GM18870 (cell line): ENCODE data around the gene NOS3.

Experiments
- ATAC-seq: cut with Tn5 transposase; IDR thresholded peaks from one replicate; pipeline ENCODE4 v1.9.1; 2021; ENCODE audit warnings: moderate library complexity; ENCODE audit not compliant: unreplicated experiment

Gene NOS3

DNA sequence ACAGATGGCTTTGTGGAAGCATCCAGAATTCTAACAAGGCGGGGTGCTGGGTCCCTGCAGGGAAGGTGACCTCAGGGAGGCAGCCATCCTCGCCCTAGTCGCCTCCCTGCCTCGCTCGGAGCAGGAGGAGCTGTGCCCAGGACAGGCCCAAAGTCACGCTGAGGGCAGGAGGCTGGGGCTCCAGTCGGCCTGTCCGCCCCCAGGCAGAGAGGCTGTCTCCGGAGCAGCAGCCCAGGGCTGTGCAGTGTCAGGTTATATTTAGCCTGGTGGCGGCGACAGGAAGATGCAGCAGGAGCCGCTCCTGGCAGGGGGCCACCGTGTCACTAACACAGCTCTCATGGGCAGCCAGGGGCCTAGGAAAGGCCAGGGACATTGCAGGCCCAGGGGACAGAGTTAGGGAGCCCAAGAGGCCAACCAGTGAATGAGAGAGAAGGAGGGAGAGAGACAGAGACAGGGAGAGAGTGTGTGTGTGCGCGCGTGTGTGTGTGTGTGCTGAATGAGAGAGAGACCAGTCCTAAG is 26.2 kb upstream of the NOS3 start:
- no peak for ATAC-seq

DNA sequence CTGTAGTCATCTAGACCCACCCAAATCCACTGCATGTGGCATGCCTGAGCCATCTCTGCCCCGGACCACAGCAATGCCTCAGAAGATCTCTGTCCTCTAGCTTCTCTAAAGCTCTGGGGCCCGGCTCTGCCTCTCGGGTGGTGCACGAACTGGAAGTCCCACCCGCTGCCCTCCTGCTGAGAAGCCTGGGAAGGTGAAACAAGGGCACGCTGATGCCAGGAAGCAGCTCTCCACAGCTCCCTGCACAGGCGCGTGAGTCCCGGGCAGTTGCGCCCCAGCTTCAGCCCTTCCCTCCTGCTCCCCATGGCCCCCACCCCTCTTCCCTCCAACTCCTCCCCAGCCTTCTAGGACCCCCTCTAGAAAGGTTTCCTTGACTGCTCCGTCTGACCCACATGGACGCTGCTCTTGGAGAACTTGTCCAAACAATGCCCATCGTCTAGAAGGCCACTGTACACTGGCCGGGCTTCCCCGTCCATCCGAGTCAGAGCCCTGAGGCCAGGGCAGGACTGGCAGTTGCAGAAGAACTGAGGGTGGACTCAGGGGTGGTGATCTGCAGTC is 25.5 kb upstream of the NOS3 start:
- ATAC-seq = no peak

GRCh38 chr7:150966002-150966401 is 24.8 kb upstream of the NOS3 start:
- ATAC-seq = no peak

DNA sequence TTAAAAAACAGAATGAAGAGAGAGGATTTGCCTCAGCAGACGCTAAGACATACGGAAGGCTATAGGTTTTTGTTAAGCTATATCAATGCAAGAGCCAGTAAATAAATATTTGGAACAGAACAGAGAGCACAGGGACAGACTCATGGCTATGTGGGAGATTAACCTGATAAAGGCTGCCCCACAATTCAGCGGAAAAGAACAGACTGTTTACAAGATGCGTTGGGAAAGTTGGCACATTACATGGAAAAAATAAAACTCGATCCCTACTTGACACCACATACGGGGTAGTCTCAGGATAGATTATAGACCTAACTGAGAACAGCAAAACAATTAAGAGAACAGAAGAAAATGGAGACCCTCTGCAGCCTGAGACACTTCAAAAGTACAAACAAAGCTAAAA is 23.5 kb upstream of the NOS3 start:
- no peak for ATAC-seq

DNA sequence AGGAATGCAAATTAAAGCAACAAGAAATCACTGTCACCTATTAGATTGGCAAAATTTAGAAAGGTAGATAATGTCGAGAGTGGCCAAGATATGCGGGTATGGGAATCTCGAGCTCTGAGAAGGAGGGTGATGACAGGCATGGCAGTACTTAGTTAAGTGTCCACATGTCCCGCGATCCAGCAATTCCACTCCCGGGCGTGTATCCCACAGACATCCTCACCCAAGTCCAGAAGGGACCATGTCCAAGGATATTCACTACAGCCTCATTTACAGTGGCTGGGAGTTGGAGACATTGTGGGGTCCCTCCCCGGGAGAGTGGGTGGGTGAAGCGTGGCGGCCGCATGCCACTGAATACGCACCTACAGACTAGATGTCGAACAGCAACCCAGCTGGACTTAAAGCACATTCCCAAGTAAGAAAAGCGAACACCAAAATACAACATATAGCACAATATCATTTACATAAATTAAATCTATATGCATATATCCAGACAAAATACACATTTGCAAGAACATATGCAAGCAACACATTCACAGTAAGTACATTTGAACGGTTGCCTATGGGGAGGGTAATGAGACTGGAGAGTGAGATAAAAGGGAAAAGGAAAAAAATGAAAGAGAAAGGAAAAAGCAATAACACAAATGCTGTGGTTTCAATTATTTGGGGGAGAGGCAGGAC is 22.6 kb upstream of the NOS3 start:
- no peak for ATAC-seq

DNA sequence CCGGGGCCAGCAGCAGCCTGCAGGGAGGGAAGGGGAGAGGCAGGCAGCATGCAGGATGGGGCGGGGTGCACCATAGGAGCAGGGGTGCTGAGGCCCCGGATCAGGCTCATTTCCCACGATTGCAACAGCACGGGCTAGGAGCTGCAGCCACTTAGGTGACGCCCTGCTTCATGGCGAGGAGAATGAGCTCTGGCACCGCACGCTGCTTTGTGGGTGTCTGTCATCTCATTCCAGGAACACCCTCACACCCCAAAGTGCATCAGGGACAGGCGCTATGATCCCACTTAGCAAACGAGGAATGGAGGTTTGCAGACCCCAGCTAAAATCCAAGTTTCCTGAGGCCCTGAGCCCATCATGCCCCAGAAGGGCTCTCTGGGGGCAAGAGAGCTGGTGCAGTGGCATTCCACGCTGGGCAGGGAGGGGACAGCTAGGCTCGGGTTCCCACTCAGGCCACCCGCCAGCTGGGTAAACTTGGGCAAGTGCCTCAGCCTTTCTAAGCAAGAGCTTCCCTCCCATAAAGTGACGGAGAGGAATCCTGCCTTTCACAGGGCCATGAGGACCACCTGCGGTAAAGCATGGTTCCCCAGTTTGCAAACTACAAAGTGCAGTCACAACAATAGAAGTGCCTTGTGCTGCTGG is 22.0 kb upstream of the NOS3 start:
- ATAC-seq = no peak

GRCh38 chr7:150969475-150969874 is 21.3 kb upstream of the NOS3 start:
- ATAC-seq = no peak

DNA sequence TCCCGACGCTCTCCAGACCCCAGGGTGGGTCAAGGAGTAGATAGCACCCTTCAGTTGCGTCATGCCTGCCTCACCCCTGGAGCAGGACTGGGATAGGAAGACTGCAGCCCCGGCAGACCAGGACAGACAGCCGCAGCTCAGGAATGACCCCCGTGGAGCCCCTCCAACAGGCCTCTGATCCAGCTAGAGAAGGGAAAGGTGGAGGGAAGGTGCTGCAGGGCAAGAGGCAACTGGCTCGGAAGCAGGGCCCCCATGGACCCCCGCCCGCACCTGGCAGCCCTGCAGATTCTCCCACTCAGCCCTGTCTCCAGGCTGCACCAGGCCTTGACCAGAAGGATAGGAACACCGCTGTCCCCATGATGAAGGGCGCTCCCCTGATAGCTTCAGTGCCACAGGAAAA is 20.4 kb upstream of the NOS3 start:
- no peak for ATAC-seq

DNA sequence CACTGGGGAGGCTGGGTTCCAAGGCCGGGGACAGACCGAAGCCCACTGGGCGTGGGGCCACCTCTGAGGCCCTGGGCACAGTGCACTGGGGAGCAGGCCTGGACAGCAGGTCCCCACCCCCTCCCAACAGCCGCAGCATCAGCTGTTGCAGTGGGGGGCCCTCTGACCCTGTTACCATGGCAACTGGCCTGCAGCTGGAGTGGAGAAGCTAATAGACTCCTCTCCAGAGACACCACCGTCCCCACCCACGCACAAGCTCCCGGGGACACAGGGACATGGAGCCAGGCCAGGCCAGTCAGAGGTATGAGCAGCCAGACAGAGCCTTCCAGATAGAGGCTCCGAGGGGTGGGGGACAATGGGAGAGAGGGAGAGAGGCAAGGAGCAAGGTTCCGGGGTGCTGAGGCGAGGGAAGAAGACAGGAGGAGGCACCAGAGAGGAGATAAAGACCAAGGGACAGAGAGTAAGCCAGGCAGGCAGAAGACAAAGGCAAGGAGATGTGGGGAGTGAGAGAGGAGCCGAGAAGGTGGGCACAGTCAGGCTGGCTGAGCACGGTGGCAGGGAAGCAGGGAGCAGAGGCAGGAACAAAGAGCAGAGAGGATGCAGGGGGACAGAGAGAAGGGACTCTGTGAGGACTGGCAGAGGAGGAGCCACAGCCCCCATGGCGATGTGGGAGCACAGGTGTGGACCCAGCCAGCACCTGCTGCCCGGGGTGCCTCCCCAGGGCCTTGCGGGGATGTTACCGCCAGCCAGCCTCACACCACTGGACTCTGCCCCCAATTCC is 19.4 kb upstream of the NOS3 start:
- ATAC-seq = no peak

DNA sequence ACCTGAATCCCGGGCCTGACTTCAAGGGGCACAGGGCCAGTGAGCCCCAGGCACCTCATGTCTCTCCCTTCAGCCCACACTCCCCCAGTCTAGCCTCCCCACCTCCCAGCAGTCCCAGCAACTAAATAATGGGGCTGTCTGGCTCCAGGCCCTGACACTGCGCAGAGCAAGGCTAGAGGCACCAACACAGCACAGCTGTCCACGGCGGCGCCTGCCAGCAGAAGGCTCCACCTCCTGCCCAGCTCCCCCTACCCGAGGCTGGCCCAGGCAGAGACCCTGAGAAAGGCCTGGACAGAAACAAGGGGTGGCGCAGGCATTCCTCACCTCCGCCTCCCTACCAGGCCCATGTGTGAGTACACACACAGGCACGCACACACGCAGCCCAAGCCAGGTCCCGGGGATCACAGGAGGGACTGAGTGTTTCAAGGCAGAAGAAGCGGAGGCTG is 18.8 kb upstream of the NOS3 start:
- no peak for ATAC-seq

GRCh38 chr7:150972741-150973140 is 18.1 kb upstream of the NOS3 start:
- ATAC-seq = no peak

- no peak for ATAC-seq
These were observed 17.0 kb upstream of the NOS3 start for GRCh38 chr7:150973571-150974451.

- no peak for ATAC-seq
These were observed 16.1 kb upstream of the NOS3 start for GRCh38 chr7:150974468-150975391.

- ATAC-seq = no peak
These were observed 15.1 kb upstream of the NOS3 start for GRCh38 chr7:150975536-150976319.

- no peak for ATAC-seq
These were observed 14.1 kb upstream of the NOS3 start for GRCh38 chr7:150976529-150977381.

DNA sequence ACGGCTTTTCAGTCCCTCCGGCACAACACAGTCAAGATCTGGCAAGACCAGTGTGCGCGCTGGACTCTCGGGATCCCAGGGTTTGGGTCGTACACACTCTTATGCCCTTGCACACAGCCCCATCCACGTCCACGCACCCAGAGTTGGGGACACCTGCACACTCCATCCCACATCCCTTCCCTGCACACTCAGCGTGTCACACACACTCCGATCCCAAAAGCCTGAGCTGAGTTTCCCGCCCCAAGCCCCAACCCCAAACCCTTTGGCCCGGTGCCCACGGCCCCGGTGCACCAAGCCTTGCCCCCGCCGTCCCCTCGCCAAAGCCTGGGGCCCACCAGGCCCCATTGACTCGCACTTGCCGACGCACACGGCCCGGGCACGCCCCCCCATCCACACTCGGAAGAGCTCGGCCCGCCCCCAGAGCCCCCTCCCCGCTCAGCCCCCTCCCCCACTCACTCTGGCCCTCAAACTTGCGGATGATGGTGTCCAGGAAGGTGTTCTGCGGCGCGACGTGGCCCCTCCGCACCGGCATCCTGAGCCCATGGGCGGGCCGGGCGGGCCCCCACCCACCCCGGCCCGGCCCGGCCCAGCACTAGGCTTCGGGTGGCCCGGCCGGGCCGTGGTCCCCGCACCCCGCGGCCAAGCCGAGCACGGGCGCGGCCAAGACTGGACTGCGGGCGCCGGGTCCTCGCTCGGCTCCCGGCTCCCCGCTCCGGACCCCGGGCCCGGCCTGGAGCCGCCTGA is 13.3 kb upstream of the NOS3 start:
- no peak for ATAC-seq
